KMS-11 (cell line): ENCODE results near the gene CMIP.
A peak's percentile ranks its signal among the peaks of the same experiment; 100 is the strongest.

Experiments used
- H2AFZ ChIP-seq: fragments of 200-600 bp; sonication (generic); 2 replicates; pipeline ENCODE4 v1.6.1; 2016; ENCODE audit warnings: antibody characterized with exemption, mixed run types, low read depth
- H3K27ac ChIP-seq: fragments of 200-600 bp; sonication (generic); 2 replicates; pipeline ENCODE4 v1.6.1; 2016; ENCODE audit warnings: mild to moderate bottlenecking, mixed run types
- H3K27me3 ChIP-seq: fragments of 200-600 bp; sonication (generic); 2 replicates; pipeline ENCODE4 v1.6.1; 2017; ENCODE audit warnings: mild to moderate bottlenecking, low read depth, mixed run types, moderate library complexity; ENCODE audit not compliant: insufficient read depth
- H3K36me3 ChIP-seq: fragments of 200-600 bp; sonication (generic); 2 replicates; pipeline ENCODE4 v1.6.1; 2017; ENCODE audit warnings: mild to moderate bottlenecking, mixed run types; ENCODE audit not compliant: insufficient read depth
- H3K4me1 ChIP-seq: fragments of 200-600 bp; sonication (generic); 2 replicates; pipeline ENCODE4 v1.6.1; 2016; ENCODE audit warnings: mild to moderate bottlenecking, low read depth, mixed run types; ENCODE audit not compliant: poor library complexity, severe bottlenecking
- H3K4me2 ChIP-seq: fragments of 200-600 bp; sonication (generic); 2 replicates; pipeline ENCODE4 v1.7.0; 2016; ENCODE audit warnings: mild to moderate bottlenecking, mixed run types
- H3K4me3 ChIP-seq: fragments of 200-600 bp; sonication (generic); IDR thresholded peaks from 2 replicates; pipeline ENCODE4 v1.6.1; 2017; ENCODE audit warnings: low read depth, low read length, mixed read lengths; ENCODE audit not compliant: insufficient read depth
- H3K79me2 ChIP-seq: fragments of 200-600 bp; sonication (generic); 2 replicates; pipeline ENCODE4 v1.6.1; 2016; ENCODE audit warnings: low read depth, mixed run types; ENCODE audit not compliant: insufficient read depth
- H3K9ac ChIP-seq: fragments of 200-600 bp; sonication (generic); 2 replicates; pipeline ENCODE4 v1.6.1; 2016; ENCODE audit warnings: mild to moderate bottlenecking, mixed run types
- H4K20me1 ChIP-seq: fragments of 200-600 bp; sonication (generic); 2 replicates; pipeline ENCODE4 v1.6.1; 2016; ENCODE audit warnings: mild to moderate bottlenecking, mixed run types; ENCODE audit not compliant: insufficient read depth
- TF ChIP-seq, protein P1 (sequence below): fragments of 200-600 bp; sonication (generic); conservative IDR thresholded peaks from 2 replicates; pipeline ENCODE4 v1.6.1; 2017; ENCODE audit warnings: low read depth, mild to moderate bottlenecking, antibody characterized with exemption, low read length, moderate library complexity, mixed read lengths

Gene CMIP

DNA sequence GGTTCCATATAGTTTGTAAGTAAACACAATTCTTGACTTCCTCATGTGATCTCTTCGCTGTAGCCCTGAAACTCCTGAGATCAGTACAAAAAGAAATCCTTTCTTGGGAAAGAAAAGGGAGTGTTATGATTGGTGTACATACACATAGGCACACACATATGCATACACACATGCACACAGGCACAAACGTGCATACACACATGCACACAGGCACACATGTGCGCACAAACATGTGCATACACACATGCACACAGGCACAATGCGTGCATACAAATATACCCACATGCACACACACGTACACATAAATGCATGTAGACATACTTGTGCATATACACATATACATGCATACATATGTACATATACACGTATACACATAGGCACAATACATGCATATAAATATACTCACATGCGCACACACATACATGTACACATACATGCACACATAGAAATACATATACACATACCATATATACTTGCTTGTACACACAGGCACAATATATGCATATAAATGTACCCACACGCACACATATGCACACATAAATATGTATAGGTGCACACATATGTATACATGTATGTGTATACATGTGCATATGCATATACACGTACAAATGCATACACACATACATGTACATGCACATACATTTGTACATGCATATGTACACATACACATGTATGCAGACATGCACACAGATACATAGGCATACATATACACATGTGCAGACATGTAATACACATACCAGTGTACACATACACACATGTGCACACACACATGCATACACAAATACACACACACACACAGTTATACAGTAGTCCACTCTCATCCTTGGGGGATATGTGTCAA lies 26.4 kb downstream of the CMIP start:
- Histone ChIP-seq H3K4me2 (peak overlapping the region; percentile 65), H4K20me1 (peaks cover 48% of the 10 kb centered on the region), H3K27ac (peak overlapping the region; percentile 37), H3K36me3 (no peaks in the 10 kb centered on the region), H3K79me2 (peaks cover 93% of the 10 kb centered on the region), H3K4me3 (no peak overlapping the region), H2AFZ (no peak overlapping the region), H3K27me3 (no peaks in the 10 kb centered on the region), H3K4me1 (peaks cover 56% of the 10 kb centered on the region), H3K9ac (no peak overlapping the region)
- TF ChIP-seq, protein P1, sequence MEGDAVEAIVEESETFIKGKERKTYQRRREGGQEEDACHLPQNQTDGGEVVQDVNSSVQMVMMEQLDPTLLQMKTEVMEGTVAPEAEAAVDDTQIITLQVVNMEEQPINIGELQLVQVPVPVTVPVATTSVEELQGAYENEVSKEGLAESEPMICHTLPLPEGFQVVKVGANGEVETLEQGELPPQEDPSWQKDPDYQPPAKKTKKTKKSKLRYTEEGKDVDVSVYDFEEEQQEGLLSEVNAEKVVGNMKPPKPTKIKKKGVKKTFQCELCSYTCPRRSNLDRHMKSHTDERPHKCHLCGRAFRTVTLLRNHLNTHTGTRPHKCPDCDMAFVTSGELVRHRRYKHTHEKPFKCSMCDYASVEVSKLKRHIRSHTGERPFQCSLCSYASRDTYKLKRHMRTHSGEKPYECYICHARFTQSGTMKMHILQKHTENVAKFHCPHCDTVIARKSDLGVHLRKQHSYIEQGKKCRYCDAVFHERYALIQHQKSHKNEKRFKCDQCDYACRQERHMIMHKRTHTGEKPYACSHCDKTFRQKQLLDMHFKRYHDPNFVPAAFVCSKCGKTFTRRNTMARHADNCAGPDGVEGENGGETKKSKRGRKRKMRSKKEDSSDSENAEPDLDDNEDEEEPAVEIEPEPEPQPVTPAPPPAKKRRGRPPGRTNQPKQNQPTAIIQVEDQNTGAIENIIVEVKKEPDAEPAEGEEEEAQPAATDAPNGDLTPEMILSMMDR: no peak

DNA sequence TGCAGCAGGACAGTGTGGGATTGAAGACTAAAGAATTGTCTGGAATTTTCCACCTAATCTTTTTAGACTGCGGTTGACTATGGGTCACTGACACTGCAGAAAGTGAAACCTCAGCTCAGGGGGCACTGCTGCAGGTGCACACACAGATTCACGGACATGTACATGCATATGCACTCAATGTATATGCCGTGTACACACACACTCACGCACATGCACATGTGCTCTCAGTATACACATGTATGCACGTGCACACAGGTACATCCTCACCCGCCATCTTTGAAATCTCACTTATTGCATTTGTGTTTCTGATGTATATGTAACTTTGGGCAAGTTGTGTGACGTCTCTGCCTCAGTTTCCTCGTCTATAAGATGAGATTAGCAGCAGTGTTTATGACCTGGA lies 27.3 kb downstream of the CMIP start:
- TF ChIP-seq, protein P1: no peak
- Histone ChIP-seq H2AFZ (no peak overlapping the region), H3K27me3 (no peaks in the 10 kb centered on the region), H3K4me3 (no peak overlapping the region), H3K27ac (no peak overlapping the region), H4K20me1 (peaks cover 41% of the 10 kb centered on the region), H3K9ac (no peak overlapping the region), H3K79me2 (peaks cover 93% of the 10 kb centered on the region), H3K4me1 (peaks cover 49% of the 10 kb centered on the region), H3K4me2 (no peak overlapping the region), H3K36me3 (no peaks in the 10 kb centered on the region)

DNA sequence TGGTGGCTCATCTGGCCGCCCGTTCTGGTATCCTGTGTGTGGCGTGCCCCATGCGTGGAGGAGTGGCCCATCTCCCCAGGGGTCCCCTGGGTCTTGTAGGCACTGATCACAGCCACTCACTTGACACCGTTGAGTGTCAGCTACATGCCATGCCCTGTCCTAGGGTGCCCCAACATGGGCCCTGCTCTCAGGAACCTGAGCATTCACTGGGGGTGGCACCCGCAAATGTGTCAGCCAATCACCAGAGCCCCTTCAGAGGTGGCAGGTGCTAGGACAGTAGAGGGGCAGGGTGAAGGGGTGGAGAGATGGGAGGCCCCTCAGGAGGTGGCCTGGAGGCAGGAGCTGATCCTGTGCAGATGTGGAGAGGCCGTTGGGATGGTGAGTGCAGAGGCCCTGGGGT lies 27.8 kb downstream of the CMIP start:
- H3K4me1 ChIP-seq: peaks cover 44% of the 10 kb centered on the region
- peaks cover 41% of the 10 kb centered on the region for H4K20me1 ChIP-seq
- TF ChIP-seq, protein P1: no peak
- H3K4me2 ChIP-seq: no peak overlapping the region
- peaks cover 93% of the 10 kb centered on the region for H3K79me2 ChIP-seq
- H2AFZ ChIP-seq: no peak overlapping the region
- H3K4me3 ChIP-seq: no peak overlapping the region
- no peak overlapping the region for H3K27ac ChIP-seq
- H3K36me3 ChIP-seq: no peaks in the 10 kb centered on the region
- H3K9ac ChIP-seq: no peak overlapping the region
- no peaks in the 10 kb centered on the region for H3K27me3 ChIP-seq

DNA sequence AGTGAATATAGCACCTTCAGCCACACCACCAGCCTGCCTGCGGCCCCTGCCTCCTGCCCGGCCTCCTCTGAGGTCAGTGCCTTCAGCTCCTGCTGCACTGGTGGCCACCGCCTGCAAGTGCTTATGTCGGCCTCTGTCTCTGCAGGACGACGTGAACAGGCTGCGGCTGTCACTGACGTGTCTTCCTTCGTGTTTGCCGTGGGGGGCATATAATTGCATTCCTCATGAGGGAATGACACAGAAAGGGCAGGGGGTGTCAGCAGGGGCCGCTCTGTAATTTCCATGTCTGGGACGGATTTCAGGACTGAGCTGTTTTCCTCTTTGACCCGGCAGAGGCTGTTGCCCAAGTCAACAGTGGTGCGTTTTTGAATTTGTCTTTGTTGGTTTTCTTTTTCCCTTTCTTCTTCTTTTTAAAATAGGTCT lies 28.5 kb downstream of the CMIP start:
- H2AFZ ChIP-seq: no peak overlapping the region
- peaks cover 43% of the 10 kb centered on the region for H3K4me1 ChIP-seq
- no peak overlapping the region for H3K4me3 ChIP-seq
- TF ChIP-seq, protein P1: no peak
- H4K20me1 ChIP-seq: peaks cover 36% of the 10 kb centered on the region
- H3K9ac ChIP-seq: no peak overlapping the region
- no peaks in the 10 kb centered on the region for H3K27me3 ChIP-seq
- H3K36me3 ChIP-seq: no peaks in the 10 kb centered on the region
- peaks cover 93% of the 10 kb centered on the region for H3K79me2 ChIP-seq
- no peak overlapping the region for H3K4me2 ChIP-seq
- no peak overlapping the region for H3K27ac ChIP-seq
